Measurements from ENCODE around the gene EVA1B. TPM values are rescaled to one million over a fixed set of nuclear protein-coding genes. Genes with fewer than 3 reads are reported as not detected.

The EVA1B gene
- total RNA-seq, 6 experiments from 2014 or later: 3.2 to 20.6 (median 5.1) TPM

DNA sequence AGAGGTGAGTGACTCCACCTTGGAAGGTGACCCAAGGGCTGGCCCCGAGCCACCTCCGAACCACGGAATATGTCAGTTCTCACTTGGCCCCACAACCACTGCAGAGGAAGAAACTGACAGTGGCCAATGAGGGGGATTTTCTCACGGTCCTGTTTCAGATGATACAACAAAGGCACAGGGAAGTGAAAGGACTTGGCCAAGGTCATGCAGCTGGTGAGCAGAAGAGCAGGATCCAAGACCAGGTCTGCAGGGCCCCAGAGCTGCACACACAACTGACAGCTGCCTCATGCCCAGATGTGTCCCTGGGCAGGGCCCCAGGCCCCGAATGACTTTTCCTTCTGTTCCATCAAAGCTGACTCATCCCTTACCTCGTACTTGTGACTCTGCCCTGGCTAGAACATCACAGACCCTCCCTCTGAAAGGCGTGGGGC is 25.8 kb upstream of the EVA1B start:
- intact Hi-C loops (cut with DNase I): loop anchor here in 1 of 2 donors (10.0 kb wide), 1 partner anchor 76 kb away; no protein-coding TSS in a partner anchor
- Histone ChIP-seq H3K4me3 (no peak overlapping the region), H3K27ac (no peak overlapping the region), H3K9me3 (no peaks in the 10 kb centered on the region), H3K27me3 (no peaks in the 10 kb centered on the region), H3K4me1 (no peaks in the 10 kb centered on the region), H3K36me3 (peaks cover 0 to 70% (median 18%) of the 10 kb centered on the region in 4 donors)
- ATAC-seq (peak in 1 of 4 donors; percentile 19), DNase-seq (no peak)
- TF ChIP-seq, protein P1, sequence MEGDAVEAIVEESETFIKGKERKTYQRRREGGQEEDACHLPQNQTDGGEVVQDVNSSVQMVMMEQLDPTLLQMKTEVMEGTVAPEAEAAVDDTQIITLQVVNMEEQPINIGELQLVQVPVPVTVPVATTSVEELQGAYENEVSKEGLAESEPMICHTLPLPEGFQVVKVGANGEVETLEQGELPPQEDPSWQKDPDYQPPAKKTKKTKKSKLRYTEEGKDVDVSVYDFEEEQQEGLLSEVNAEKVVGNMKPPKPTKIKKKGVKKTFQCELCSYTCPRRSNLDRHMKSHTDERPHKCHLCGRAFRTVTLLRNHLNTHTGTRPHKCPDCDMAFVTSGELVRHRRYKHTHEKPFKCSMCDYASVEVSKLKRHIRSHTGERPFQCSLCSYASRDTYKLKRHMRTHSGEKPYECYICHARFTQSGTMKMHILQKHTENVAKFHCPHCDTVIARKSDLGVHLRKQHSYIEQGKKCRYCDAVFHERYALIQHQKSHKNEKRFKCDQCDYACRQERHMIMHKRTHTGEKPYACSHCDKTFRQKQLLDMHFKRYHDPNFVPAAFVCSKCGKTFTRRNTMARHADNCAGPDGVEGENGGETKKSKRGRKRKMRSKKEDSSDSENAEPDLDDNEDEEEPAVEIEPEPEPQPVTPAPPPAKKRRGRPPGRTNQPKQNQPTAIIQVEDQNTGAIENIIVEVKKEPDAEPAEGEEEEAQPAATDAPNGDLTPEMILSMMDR (IDR thresholded peaks at IDR 0.05): no peak
- no peak for TF ChIP-seq POLR2A (IDR thresholded peaks at IDR 0.05)
- 50% methylated on average over 4 of the region's 7 CpGs for WGBS (ENCODE audit: insufficient coverage, low coverage, low lambda C conversion rate, missing lambda C conversion rate)

DNA sequence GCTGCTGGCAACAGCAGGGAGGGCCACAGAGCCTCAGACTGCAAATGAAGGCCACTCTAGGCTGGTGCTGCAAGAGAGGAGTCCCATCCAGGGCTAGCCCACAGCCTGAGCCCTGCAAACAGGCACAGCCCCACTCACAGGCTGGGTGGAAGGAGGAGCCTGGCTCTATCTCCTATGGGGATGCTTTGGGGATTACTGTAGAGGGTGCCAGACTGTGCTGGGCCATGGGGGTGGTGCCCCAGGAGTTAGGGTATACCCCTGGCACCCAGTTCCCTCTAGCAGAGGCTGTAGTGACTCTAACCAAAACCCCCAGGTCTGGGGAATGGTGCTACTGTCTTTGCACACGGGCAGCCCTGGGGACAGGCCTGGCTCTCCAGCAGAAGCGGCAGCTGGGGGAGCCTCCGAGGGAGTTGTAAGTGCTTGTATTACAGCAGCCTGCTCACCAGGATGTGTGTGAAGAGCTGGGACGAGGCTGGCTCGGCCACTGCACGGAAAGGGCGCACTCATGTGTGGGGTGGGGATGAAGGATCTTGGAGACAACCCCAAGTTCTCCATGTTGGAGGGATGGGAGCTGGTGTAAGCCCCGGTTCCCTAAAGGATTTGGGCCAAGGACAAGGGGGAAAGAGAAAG is 23.4 kb upstream of the EVA1B start:
- H3K9me3 ChIP-seq: no peaks in the 10 kb centered on the region
- 100% methylated on average over 4 of the region's 8 CpGs for WGBS (ENCODE audit: insufficient coverage, low coverage, low lambda C conversion rate, missing lambda C conversion rate)
- H3K36me3 ChIP-seq: peaks cover 0 to 59% (median 13%) of the 10 kb centered on the region in 4 donors
- ATAC-seq (no peak), DNase-seq (no peak)
- TF ChIP-seq POLR2A (IDR thresholded peaks at IDR 0.05): no peak
- TF ChIP-seq, protein P1 (IDR thresholded peaks at IDR 0.05): no peak
- H3K27me3 ChIP-seq: no peaks in the 10 kb centered on the region
- no peaks in the 10 kb centered on the region for H3K4me1 ChIP-seq
- no peak overlapping the region for H3K4me3 ChIP-seq
- intact Hi-C loops (cut with DNase I): loop anchor here in 1 of 2 donors (10.0 kb wide), 1 partner anchor 78 kb away; no protein-coding TSS in a partner anchor
- H3K27ac ChIP-seq: no peak overlapping the region

DNA sequence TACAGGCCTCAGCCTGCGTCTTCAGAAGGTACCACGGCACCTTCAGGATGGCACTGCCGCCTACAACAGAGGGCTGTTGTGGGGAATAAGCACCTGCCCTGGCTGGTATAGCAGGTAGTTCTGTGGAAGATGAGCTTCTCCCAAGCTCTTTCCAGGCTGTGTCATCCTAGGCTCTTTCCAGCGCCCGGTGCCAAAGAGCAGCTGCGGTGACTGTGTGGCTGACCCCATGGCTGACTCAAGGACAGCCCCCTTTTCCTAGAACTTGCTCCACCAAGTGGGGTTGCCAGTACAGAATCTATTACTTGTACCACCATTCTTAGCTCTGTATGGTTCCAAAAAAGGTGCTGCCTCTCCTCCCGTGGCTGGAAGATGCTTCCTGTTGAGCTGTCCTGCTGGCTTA is 21.9 kb upstream of the EVA1B start:
- no peaks in the 10 kb centered on the region for H3K4me1 ChIP-seq
- H3K9me3 ChIP-seq: no peaks in the 10 kb centered on the region
- H3K4me3 ChIP-seq: no peak overlapping the region
- no peak for ATAC-seq
- intact Hi-C loops (cut with DNase I): loop anchor here in 1 of 2 donors (10.0 kb wide), 1 partner anchor 79 kb away; no protein-coding TSS in a partner anchor
- H3K36me3 ChIP-seq: peaks cover 0 to 58% (median 15%) of the 10 kb centered on the region in 4 donors
- TF ChIP-seq, protein P1 (IDR thresholded peaks at IDR 0.05): no peak
- TF ChIP-seq POLR2A (IDR thresholded peaks at IDR 0.05): no peak
- no peak for DNase-seq
- WGBS (ENCODE audit: insufficient coverage, low coverage, low lambda C conversion rate, missing lambda C conversion rate): 72% methylated on average over 2 of the region's 7 CpGs
- H3K27me3 ChIP-seq: no peaks in the 10 kb centered on the region
- H3K27ac ChIP-seq: no peak overlapping the region

DNA sequence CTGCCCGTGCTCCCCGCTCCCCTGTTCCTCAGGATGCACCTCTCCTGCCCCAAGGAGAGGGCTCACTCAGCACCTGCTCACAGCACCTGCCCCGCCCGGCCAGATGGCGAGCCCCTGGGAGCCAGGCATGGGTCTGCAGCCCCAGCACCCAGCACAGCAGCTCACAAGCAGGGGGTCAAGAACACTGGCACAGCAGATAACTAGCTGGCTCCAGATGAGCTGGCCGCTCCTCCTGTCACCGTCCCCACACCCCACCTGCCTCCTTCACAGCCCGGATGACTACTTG is 20.9 kb upstream of the EVA1B start:
- intact Hi-C loops (cut with DNase I): loop anchor here (5.0 to 10.0 kb wide), 2 partner anchors 73 to 80 kb away; no protein-coding TSS in a partner anchor
- Histone ChIP-seq H3K27me3 (no peaks in the 10 kb centered on the region), H3K4me3 (no peak overlapping the region), H3K4me1 (no peaks in the 10 kb centered on the region), H3K27ac (no peak overlapping the region), H3K36me3 (peaks cover 0 to 53% (median 15%) of the 10 kb centered on the region in 4 donors), H3K9me3 (no peaks in the 10 kb centered on the region)
- ATAC-seq (no peak), DNase-seq (no peak)
- TF ChIP-seq, protein P1 (IDR thresholded peaks at IDR 0.05): no peak
- TF ChIP-seq POLR2A (IDR thresholded peaks at IDR 0.05): no peak
- 100% methylated on average over 1 of the region's 8 CpGs for WGBS (ENCODE audit: insufficient coverage, low coverage, low lambda C conversion rate, missing lambda C conversion rate)
